SK-N-MC (cell line): Measurements from ENCODE around the gene PDE9A.

Experiments used
- EZH2 ChIP-seq: fragments of 200-600 bp; sonication (generic); IDR thresholded peaks from one replicate; pipeline ENCODE4 v1.6.1; 2017; ENCODE audit warnings: antibody characterized with exemption
- FOXP2 ChIP-seq: optimal IDR thresholded peaks from 2 replicates; pipeline ENCODE3; 2011; ENCODE audit warnings: mild to moderate bottlenecking, moderate library complexity; ENCODE audit not compliant: insufficient read depth; ENCODE audit errors: extremely low read length, control extremely low read depth
- POLR2AphosphoS5 ChIP-seq: IDR thresholded peaks from 2 replicates; pipeline ENCODE4 v1.6.1; 2012; ENCODE audit warnings: mild to moderate bottlenecking, low read depth, low read length, borderline replicate concordance

DNA sequence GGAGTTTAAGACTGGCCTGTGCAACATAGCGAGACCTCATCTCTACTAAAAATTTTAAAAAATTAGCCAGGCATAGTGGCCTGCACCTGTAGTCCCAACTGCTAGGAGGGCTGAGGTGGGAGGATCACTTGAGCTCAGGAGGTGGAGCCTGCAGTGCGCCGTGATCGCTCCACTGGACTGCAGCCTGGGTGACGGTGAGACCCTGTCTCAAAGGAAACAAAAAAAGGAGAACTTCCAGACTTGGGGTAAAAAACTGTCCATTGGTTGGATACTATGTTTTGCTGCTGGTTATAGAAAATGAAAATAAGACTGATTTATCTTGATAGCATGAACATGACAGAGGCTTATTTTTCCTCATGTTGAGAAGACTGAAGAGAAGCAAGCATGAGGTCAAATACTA, 146.5 kb downstream of the PDE9A start:
- TF ChIP-seq EZH2 (no peak), POLR2AphosphoS5 (no peak), FOXP2 (no peak)
